CD14-positive monocyte (primary cell): ENCODE results near the gene CTDP1. TPM values are rescaled to one million over a fixed set of nuclear protein-coding genes. Genes with fewer than 3 reads are reported as not detected.

ENCODE experiments used
- DNase-seq, 3 donors: peaks; one replicate each; pipeline ENCODE4 v3.0.0-alpha.2; 2011 to 2022
- H2AFZ ChIP-seq: 2 replicates; pipeline ENCODE4 v1.6.0; 2012; ENCODE audit warnings: mild to moderate bottlenecking, low read depth, low read length, inconsistent platforms; ENCODE audit not compliant: insufficient read depth, poor library complexity, severe bottlenecking
- H3K27ac ChIP-seq, 2 donors: 1 replicate in 1 of 2; 2 replicates in 1 of 2; pipeline ENCODE4 v1.5.1; 2012 to 2013; ENCODE audit warnings: low read length in 2 of 2, control low read depth in 1 of 2, inconsistent platforms in 1 of 2, low read depth in 1 of 2, mild to moderate bottlenecking in 1 of 2
- H3K27me3 ChIP-seq, 2 donors: one replicate each; pipeline versions ENCODE4 v1.6.0 to v1.6.1; 2011 to 2013; ENCODE audit warnings: low read length in 2 of 2; ENCODE audit not compliant: control insufficient read depth in 2 of 2, insufficient read depth in 2 of 2
- H3K36me3 ChIP-seq, 2 donors: replicated peaks in 1 of 2; 1 replicate in 1 of 2; 2 replicates in 1 of 2; pipeline versions ENCODE4 v1.5.1 to v1.6.1; 2012 to 2013; ENCODE audit warnings: low read length in 2 of 2, control low read depth in 1 of 2, inconsistent platforms in 1 of 2, mild to moderate bottlenecking in 1 of 2; ENCODE audit not compliant: insufficient read depth in 2 of 2, control insufficient read depth in 1 of 2
- H3K4me1 ChIP-seq, 2 donors: 1 replicate in 1 of 2; 2 replicates in 1 of 2; pipeline versions ENCODE4 v1.5.1 to v1.6.1; 2012 to 2013; ENCODE audit warnings: low read length in 2 of 2, control low read depth in 1 of 2, inconsistent platforms in 1 of 2, mild to moderate bottlenecking in 1 of 2, moderate library complexity in 1 of 2; ENCODE audit not compliant: insufficient read depth in 2 of 2, control insufficient read depth in 1 of 2
- H3K4me2 ChIP-seq: replicated peaks from 2 replicates; pipeline ENCODE3; 2012; ENCODE audit warnings: low read length, moderate library complexity, mild to moderate bottlenecking; ENCODE audit not compliant: poor library complexity, severe bottlenecking; ENCODE audit errors: extremely low read depth
- H3K4me3 ChIP-seq, 3 experiments: fragments of 200-600 bp in 1 of 3; sonication (generic) in 1 of 3; replicated peaks in 1 of 3; 1 replicate in 2 of 3; 2 replicates in 1 of 3; pipeline ENCODE4 v1.5.1; 2011 to 2013; ENCODE audit warnings: low read length in 3 of 3, mild to moderate bottlenecking in 3 of 3, control low read depth in 2 of 3, low read depth in 2 of 3, inconsistent platforms in 1 of 3, moderate library complexity in 1 of 3
- H3K79me2 ChIP-seq: 2 replicates; pipeline ENCODE4 v1.6.0; 2012; ENCODE audit warnings: mild to moderate bottlenecking, control low read depth, inconsistent platforms, low read length, moderate library complexity; ENCODE audit not compliant: insufficient read depth
- H3K9ac ChIP-seq: 2 replicates; pipeline ENCODE4 v1.6.0; 2017; ENCODE audit warnings: low read length, mild to moderate bottlenecking; ENCODE audit not compliant: insufficient read depth, poor library complexity, severe bottlenecking
- H3K9me3 ChIP-seq, 2 donors: replicated peaks in 1 of 2; 1 replicate in 1 of 2; 2 replicates in 1 of 2; pipeline versions ENCODE4 v1.5.1 to v1.6.1; 2012 to 2013; ENCODE audit warnings: low read length in 2 of 2, control low read depth in 1 of 2; ENCODE audit not compliant: control insufficient read depth in 1 of 2, insufficient read depth in 1 of 2
- H4K20me1 ChIP-seq: 2 replicates; pipeline ENCODE4 v1.6.0; 2012; ENCODE audit warnings: mild to moderate bottlenecking, low read length, control low read depth, moderate library complexity; ENCODE audit not compliant: insufficient read depth
- H3K27ac Mint-ChIP-seq, 7 donors: one replicate each; pipeline ENCODE4 v1.8.0; 2020; ENCODE audit warnings: mild to moderate bottlenecking in 7 of 7, mixed read lengths in 7 of 7, moderate library complexity in 6 of 7, inconsistent platforms in 2 of 7
- H3K27me3 Mint-ChIP-seq, 3 donors: one replicate each; pipeline ENCODE4 v1.8.0; 2021 to 2022; ENCODE audit warnings: low read depth in 3 of 3, mild to moderate bottlenecking in 3 of 3, mixed read lengths in 3 of 3, moderate library complexity in 3 of 3, inconsistent platforms in 1 of 3
- H3K36me3 Mint-ChIP-seq, 2 donors: one replicate each; pipeline ENCODE4 v1.8.0; 2020; ENCODE audit warnings: mixed read lengths in 2 of 2, inconsistent platforms in 1 of 2, mild to moderate bottlenecking in 1 of 2
- H3K4me1 Mint-ChIP-seq: one replicate; pipeline ENCODE4 v1.8.0; 2020; ENCODE audit warnings: mild to moderate bottlenecking, mixed read lengths
- H3K4me3 Mint-ChIP-seq, 2 donors: one replicate each; pipeline ENCODE4 v1.8.0; 2020; ENCODE audit warnings: mild to moderate bottlenecking in 2 of 2, mixed read lengths in 2 of 2, moderate library complexity in 1 of 2
- H3K9me3 Mint-ChIP-seq, 7 donors: one replicate each; pipeline ENCODE4 v1.8.0; 2020 to 2022; ENCODE audit warnings: mixed read lengths in 7 of 7, mild to moderate bottlenecking in 6 of 7, moderate library complexity in 6 of 7, inconsistent platforms in 2 of 7
- CTCF ChIP-seq: fragments of 200-600 bp; IDR thresholded peaks from one replicate; pipeline ENCODE4 v1.8.0; 2022; ENCODE audit warnings: antibody characterized with exemption, mild to moderate bottlenecking
- WGBS: methylation state at CpG from one replicate; pipeline ENCODE4 v1.1.5; 2013; ENCODE audit warnings: missing lambda C conversion rate; ENCODE audit not compliant: insufficient coverage; 5-methylcytosine and 5-hydroxymethylcytosine counted together
- intact Hi-C, 2 donors: fragments of 100-400 bp; cut with micrococcal nuclease; formaldehyde crosslinking; loops; one replicate each; pipeline versions ENCODE4 v1.15.0 to v1.15.1; 2023
- polyA plus RNA-seq, 3 donors: library from polyadenylated mRNA; depleted of rRNA in 1 of 3; unstranded in 2 of 3; stranded (reverse) in 1 of 3; fragments of 300-500 nt in 2 of 3; fragments of >200 nt in 1 of 3; fragmentation: Illumina TruSeq in 2 of 3; gene quantifications; 1 replicate in 2 of 3; 2 replicates in 1 of 3; pipeline ENCODE4 v1.2.3, GENCODE V29; 2012 to 2021

The CTDP1 gene
- polyA plus RNA-seq, 3 donors, result 9.1 to 13.9 (median 9.1) TPM

- H3K4me3 ChIP-seq, result no peak overlapping the region
- TF ChIP-seq CTCF, result no peak
- Mint-ChIP-seq H3K4me1 (peaks cover 50% of the 10 kb centered on the region), H3K4me3 (peak overlapping the region in 1 of 2 donors; percentile 85), H3K27me3 (peaks cover 32 to 62% (median 56%) of the 10 kb centered on the region in 3 donors), H3K9me3 (peaks cover 3 to 17% (median 6%) of the 10 kb centered on the region in 7 donors), H3K36me3 (peaks cover 4 to 9% of the 10 kb centered on the region in 2 donors), H3K27ac (no peak overlapping the region)
- H3K27ac ChIP-seq, result no peak overlapping the region
- WGBS, result 83% methylated on average over 22 of the region's 22 CpGs
- H3K4me1 ChIP-seq, result peaks cover 24 to 56% of the 10 kb centered on the region in 2 donors
- H3K4me2 ChIP-seq, result peak overlapping the region; percentile 9
- H3K36me3 ChIP-seq, result no peaks in the 10 kb centered on the region
- peaks cover 10 to 45% of the 10 kb centered on the region in 2 donors for H3K27me3 ChIP-seq
- H4K20me1 ChIP-seq, result no peaks in the 10 kb centered on the region
- no peak overlapping the region for H3K9ac ChIP-seq
- H3K79me2 ChIP-seq, result no peaks in the 10 kb centered on the region
- DNase-seq, result no peak
- peaks cover 0 to 5% of the 10 kb centered on the region in 2 donors for H3K9me3 ChIP-seq
- intact Hi-C loops, result no loop called here
- no peak overlapping the region for H2AFZ ChIP-seq
These were observed 107.4 kb downstream of the CTDP1 start for GRCh38 chr18:79786786-79787526.

GRCh38 chr18:79787527-79787864 is 107.9 kb downstream of the CTDP1 start:
- no peak overlapping the region for H3K27ac Mint-ChIP-seq
- Histone ChIP-seq H3K36me3 (no peaks in the 10 kb centered on the region), H2AFZ (peak overlapping the region; percentile 74), H3K4me2 (peak overlapping the region; percentile 71), H3K4me3 (peak overlapping the region in 1 of 3 experiments; percentile 60), H3K9me3 (peaks cover 0 to 5% of the 10 kb centered on the region in 2 donors), H3K4me1 (peaks cover 29 to 61% of the 10 kb centered on the region in 2 donors), H3K27me3 (peaks cover 10 to 45% of the 10 kb centered on the region in 2 donors), H3K27ac (no peak overlapping the region), H3K9ac (no peak overlapping the region), H4K20me1 (no peaks in the 10 kb centered on the region), H3K79me2 (no peaks in the 10 kb centered on the region)
- H3K27me3 Mint-ChIP-seq, result peaks cover 32 to 62% (median 54%) of the 10 kb centered on the region in 3 donors
- peak overlapping the region; percentile 54 to 85 for H3K4me3 Mint-ChIP-seq
- no peak for TF ChIP-seq CTCF
- H3K36me3 Mint-ChIP-seq, result peaks cover 4 to 9% of the 10 kb centered on the region in 2 donors
- WGBS, result 86% methylated on average over 13 of the region's 16 CpGs
- peaks cover 56% of the 10 kb centered on the region for H3K4me1 Mint-ChIP-seq
- intact Hi-C loops, result no loop called here
- H3K9me3 Mint-ChIP-seq, result peaks cover 3 to 17% (median 6%) of the 10 kb centered on the region in 7 donors
- no peak for DNase-seq
